ENCODE measurements around the gene HCRTR1. TPM values are rescaled to one million over a fixed set of nuclear protein-coding genes. Genes with fewer than 3 reads are reported as not detected.
"Not testable (repeated sequence)": the region's sequence is repeated elsewhere in the genome, so short reads cannot be mapped to it uniquely, and the experiment has no call there.

Gene HCRTR1
- total RNA-seq, 2 donors from 2014 or later: 0.43 TPM; not detected in 1

DNA sequence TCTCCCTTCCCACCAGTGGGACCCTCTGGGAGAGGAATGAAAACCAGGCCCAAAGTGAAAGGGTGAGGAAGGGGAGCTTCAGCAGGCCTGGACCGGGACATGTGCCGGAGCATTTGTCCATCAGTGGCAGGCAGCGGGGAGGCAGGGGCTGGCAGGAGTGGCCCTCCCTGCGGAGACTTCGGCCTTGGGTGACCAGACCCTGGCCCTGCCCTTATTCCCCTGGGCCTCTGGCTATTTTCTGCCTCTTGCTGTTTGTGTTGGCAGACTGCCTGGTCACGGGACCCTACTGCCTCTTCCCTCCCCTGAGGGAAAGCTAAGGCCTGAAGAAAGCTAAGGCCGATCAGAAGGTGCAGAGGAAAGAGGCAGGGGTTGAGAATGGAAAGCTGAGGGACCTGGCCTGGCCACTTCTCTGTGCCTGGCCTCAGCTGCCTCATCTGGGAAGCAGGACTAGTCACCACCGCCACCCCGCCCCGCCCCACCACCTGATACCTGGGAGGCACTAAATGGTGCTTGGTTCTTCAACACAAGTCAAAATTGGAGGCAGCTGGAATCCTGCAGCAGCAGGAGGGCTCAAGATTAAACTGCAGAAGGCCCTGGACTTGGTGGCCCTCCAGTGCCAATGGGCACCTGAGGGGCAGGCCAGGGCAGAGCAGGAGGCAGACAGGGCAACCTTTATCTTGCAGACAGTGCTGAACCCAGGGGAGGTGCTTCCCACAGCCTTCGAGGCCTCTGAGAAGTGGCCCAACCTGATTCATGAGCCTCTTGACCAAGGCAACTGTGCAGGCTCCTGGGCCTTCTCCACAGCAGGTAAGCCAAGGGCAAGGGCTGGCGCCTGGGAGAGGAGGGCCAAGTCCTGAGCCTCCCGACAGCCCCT is 33.3 kb upstream of the HCRTR1 start:
- peak; percentile 81 for DNase-seq (ENCODE audit: low spot score)
- peaks cover 57% of the 10 kb centered on the region for H3K36me3 ChIP-seq
- TF ChIP-seq CTCF (IDR thresholded peaks at IDR 0.05): no peak
- no peaks in the 10 kb centered on the region for H3K27me3 ChIP-seq
- peak overlapping the region; percentile 83 to 92 for H3K27ac ChIP-seq
- peaks cover 0 to 100% of the 10 kb centered on the region in 2 donors for H3K4me1 ChIP-seq
- H3K9me3 ChIP-seq: no peaks in the 10 kb centered on the region
- H3K4me3 ChIP-seq: peak overlapping the region in 1 of 2 donors; percentile 22

DNA sequence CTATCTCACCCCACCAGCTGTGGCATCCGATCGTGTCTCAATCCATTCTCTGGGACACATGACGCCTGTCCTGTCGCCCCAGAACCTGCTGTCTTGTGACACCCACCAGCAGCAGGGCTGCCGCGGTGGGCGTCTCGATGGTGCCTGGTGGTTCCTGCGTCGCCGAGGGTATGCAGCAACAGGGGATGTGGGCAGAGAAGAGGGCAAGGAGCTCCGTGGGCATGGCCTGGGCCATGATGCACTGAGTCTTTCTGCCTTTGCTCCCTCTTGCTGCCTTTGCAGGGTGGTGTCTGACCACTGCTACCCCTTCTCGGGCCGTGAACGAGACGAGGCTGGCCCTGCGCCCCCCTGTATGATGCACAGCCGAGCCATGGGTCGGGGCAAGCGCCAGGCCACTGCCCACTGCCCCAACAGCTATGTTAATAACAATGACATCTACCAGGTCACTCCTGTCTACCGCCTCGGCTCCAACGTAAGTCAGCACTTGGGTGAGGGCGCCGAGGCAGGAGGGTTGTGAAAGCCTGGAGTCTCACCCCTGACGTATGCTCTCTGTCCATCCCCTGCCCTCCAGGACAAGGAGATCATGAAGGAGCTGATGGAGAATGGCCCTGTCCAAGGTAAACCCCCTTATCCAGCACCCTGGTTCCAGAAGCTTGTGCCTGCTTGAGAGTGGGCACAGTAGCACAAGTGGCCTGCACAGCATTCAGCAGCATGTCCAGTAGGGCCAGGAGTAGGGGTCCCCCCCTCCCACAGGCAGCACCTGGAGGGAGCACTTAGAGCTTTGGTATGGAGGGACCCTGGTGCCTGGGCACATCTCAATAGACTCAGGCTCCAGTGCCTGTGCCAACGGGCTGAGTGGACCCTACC is 32.4 kb upstream of the HCRTR1 start:
- TF ChIP-seq CTCF (IDR thresholded peaks at IDR 0.05): no peak
- DNase-seq (ENCODE audit: low spot score): peak; percentile 56
- no peaks in the 10 kb centered on the region for H3K9me3 ChIP-seq
- peak overlapping the region in 1 of 2 donors; percentile 22 for H3K4me3 ChIP-seq
- H3K4me1 ChIP-seq: peaks cover 0 to 96% of the 10 kb centered on the region in 2 donors
- peaks cover 50% of the 10 kb centered on the region for H3K36me3 ChIP-seq
- no peaks in the 10 kb centered on the region for H3K27me3 ChIP-seq
- H3K27ac ChIP-seq: peak overlapping the region; percentile 83 to 92

DNA sequence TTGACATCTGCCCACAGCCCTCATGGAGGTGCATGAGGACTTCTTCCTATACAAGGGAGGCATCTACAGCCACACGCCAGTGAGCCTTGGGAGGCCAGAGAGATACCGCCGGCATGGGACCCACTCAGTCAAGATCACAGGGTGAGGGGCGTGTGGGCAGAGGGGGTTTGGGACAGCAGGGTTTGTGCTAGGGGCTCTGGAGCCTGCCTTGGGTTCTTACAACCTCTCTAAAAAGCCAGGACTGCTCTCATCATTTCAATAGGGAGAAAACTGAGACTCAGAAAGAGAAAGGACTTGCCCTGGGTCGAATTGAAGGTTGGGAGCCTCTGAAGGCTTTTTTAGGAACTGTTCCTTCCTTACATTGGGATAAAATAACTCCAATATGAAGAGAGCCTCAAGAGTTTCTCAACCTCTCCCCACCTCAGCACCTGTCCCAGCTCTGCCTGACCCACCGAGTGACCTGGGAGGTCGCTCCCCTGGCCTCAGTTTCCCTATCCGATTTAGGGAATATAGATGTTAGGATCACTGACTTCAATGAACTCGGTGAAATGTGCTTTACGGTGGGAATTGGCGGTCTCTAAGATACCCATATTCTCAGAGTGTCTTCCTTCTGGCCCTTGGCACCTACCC is 31.6 kb upstream of the HCRTR1 start:
- peak; percentile 30 for DNase-seq (ENCODE audit: low spot score)
- Histone ChIP-seq H3K27me3 (no peaks in the 10 kb centered on the region), H3K9me3 (no peaks in the 10 kb centered on the region), H3K27ac (peak overlapping the region; percentile 83 to 92), H3K4me3 (no peak overlapping the region), H3K36me3 (peaks cover 46% of the 10 kb centered on the region), H3K4me1 (peaks cover 0 to 89% of the 10 kb centered on the region in 2 donors)
- no peak for TF ChIP-seq CTCF (IDR thresholded peaks at IDR 0.05)

GRCh38 chr1:31586376-31587327 is 30.8 kb upstream of the HCRTR1 start:
- peak overlapping the region; percentile 83 to 92 for H3K27ac ChIP-seq
- no peak for TF ChIP-seq CTCF (IDR thresholded peaks at IDR 0.05)
- peak; percentile 54 for DNase-seq (ENCODE audit: low spot score)

DNA sequence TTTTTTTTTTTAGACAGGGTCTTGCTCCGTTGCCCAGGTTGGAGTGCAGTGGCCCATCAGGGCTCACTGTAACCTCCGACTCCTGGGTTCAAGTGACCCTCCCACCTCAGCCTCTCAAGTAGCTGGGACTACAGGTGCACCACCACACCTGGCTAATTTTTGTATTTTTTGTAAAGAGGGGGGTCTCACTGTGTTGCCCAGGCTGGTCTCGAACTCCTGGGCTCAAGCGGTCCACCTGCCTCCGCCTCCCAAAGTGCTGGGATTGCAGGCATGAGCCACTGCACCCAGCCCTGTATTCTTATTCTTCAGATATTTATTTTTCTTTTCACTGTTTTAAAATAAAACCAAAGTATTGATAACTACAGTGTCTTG is 30.2 kb upstream of the HCRTR1 start:
- DNase-seq (ENCODE audit: low spot score): peak; percentile 9
- H3K36me3 ChIP-seq: peaks cover 42% of the 10 kb centered on the region
- not testable (repeated sequence) for H3K4me3 ChIP-seq, H3K9me3 ChIP-seq, H3K27me3 ChIP-seq
- H3K27ac ChIP-seq: peak overlapping the region; percentile 83 to 92
- H3K4me1 ChIP-seq: peaks cover 0 to 74% of the 10 kb centered on the region in 2 donors

More at GRCh38 chr1:31586376-31587327, 30.8 kb upstream of the HCRTR1 start:
- no peak overlapping the region for H3K4me3 ChIP-seq
- no peaks in the 10 kb centered on the region for H3K9me3 ChIP-seq
- H3K36me3 ChIP-seq: peaks cover 45% of the 10 kb centered on the region
- H3K4me1 ChIP-seq: peaks cover 0 to 81% of the 10 kb centered on the region in 2 donors
- H3K27me3 ChIP-seq: no peaks in the 10 kb centered on the region
